ENCODE measurements around the gene PFN2.

Gene PFN2

GRCh38 chr3:149977386-149977785, 6.7 kb upstream of the PFN2 start:
- no peak for FAIRE-seq
- no peak for TF ChIP-seq POLR2A (IDR thresholded peaks at IDR 0.05; ENCODE audit: low read depth, low read length)
- no peak for DNase-seq (ENCODE audit: insufficient read length, low spot score)

DNA sequence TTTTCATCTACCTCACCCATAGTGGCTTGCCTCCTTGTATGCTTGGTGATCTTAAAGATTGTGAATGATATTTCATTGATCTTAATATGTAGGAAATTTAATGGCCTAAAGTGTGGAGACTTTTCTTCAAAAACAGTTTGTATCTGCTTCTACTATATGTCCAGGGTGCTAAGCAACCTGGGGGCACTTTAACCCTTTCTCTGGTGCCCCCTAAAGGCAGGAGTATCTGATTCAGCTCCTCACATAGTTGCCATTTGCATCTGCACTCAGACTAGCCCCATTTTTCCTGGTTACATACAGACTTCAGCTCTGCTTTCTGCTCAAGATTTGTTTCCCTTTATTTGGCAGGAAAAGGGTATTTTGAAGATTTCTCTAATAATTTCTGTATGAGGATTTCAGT, 5.2 kb upstream of the PFN2 start:
- DNase-seq (ENCODE audit: insufficient read length, low spot score) (no peak), FAIRE-seq (no peak)
- no peak for TF ChIP-seq POLR2A (IDR thresholded peaks at IDR 0.05; ENCODE audit: low read depth, low read length)

- FAIRE-seq (no peak), DNase-seq (ENCODE audit: insufficient read length, low spot score) (peak; percentile 34)
- no peak for TF ChIP-seq POLR2A (IDR thresholded peaks at IDR 0.05; ENCODE audit: low read depth, low read length)
These were observed 844 bp upstream of the PFN2 start for GRCh38 chr3:149971403-149972075.

- FAIRE-seq = peak; percentile 81
- no peak for TF ChIP-seq POLR2A (IDR thresholded peaks at IDR 0.05; ENCODE audit: low read depth, low read length)
- DNase-seq (ENCODE audit: insufficient read length, low spot score) = peak; percentile 17
These were observed 567 bp downstream of the PFN2 start for GRCh38 chr3:149969940-149970715.

DNA sequence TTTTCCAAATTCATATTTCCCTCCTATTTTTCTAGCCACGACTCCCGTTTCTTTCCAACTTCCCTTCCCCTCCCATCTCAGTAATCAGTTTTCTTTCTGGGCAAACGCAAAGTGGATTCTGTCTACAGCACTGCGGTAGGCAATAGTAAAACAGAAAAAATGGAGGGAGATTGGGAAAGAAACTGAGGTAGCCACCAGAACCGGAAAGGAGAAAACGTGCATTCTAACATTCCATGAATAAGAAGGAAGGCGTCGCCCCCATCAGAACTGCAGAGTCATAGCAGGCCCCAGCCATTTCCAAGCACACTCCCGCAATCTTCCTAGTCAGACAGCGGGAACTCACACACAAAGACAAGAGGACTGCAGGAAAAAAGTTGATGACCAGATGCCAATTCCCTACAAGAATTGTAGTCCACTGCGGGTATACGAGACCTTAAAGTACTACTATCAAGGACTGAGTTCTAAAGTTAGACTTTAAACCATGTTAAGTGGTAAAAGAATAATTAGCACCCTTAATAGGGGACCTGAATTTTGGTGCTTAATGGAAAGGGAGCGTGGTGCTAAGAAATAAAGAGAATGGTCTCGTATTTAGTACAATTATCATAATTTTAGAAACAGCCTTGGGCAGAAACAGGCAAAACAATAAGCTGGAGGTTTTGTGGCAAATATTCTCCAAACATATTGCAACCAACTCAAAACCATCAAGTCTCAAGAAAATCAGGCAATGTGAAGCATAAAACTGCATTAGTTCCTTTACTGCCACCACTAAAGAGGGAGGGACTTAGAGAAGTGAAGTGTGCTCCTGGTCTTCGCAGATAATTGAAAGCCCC, 1.4 kb downstream of the PFN2 start:
- FAIRE-seq (peak; percentile 92), DNase-seq (ENCODE audit: insufficient read length, low spot score) (peak; percentile 40)
- no peak; the same call in 1 of the 2 replicates for TF ChIP-seq POLR2A (IDR thresholded peaks at IDR 0.05; ENCODE audit: low read depth, low read length)

- no peak for DNase-seq (ENCODE audit: insufficient read length, low spot score)
- TF ChIP-seq POLR2A (IDR thresholded peaks at IDR 0.05; ENCODE audit: low read depth, low read length) = no peak
- FAIRE-seq = peak; percentile 81
These were observed 2.5 kb downstream of the PFN2 start for GRCh38 chr3:149968216-149968615.

GRCh38 chr3:149967086-149967685, 3.5 kb downstream of the PFN2 start:
- DNase-seq (ENCODE audit: insufficient read length, low spot score) (no peak), FAIRE-seq (peak; percentile 53)
- TF ChIP-seq POLR2A (IDR thresholded peaks at IDR 0.05; ENCODE audit: low read depth, low read length) = no peak

- TF ChIP-seq POLR2A (IDR thresholded peaks at IDR 0.05; ENCODE audit: low read depth, low read length) = no peak
- DNase-seq (ENCODE audit: insufficient read length, low spot score) (no peak), FAIRE-seq (peak; percentile 27)
These were observed 5.4 kb downstream of the PFN2 start for GRCh38 chr3:149965278-149965677.

DNA sequence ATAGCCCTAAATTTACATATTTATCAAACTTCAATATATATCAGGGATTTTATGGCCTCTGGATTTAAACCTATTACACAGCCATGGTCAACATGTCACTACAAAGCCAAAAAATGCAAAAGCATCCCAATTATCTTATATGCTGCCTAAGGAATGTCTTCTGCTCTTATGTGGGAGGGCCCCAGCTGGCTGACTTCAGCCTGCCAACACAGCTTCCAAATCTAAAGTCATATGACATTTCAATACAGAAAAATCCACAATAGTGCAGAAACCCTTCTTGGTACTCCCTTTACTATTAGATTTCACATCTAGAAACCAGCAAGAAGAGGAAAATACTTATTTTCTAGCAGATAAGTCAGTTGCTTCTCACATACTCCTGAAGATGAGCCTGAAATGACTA, 6.4 kb downstream of the PFN2 start:
- TF ChIP-seq POLR2A (IDR thresholded peaks at IDR 0.05; ENCODE audit: low read depth, low read length) = no peak
- FAIRE-seq (no peak), DNase-seq (ENCODE audit: insufficient read length, low spot score) (no peak)

DNA sequence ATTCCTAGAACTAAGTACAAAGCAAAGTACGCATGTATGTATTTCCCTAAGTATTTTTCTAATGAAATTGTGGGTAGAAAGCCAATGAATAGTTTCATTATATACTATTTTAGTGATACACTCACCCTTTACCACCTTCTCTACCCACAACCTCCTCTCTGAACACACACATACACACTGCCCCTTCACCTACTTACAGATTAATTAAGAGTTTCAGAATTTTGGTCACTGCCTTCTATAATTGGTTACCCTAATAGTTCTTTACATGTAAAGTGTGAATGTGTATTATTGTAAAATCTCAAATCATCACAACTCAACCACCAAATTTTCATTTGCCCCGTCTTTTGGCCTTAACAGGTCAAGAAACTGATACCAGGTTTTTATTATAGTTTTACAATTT, 7.2 kb downstream of the PFN2 start:
- DNase-seq (ENCODE audit: insufficient read length, low spot score) (no peak), FAIRE-seq (no peak)
- no peak for TF ChIP-seq POLR2A (IDR thresholded peaks at IDR 0.05; ENCODE audit: low read depth, low read length)

DNA sequence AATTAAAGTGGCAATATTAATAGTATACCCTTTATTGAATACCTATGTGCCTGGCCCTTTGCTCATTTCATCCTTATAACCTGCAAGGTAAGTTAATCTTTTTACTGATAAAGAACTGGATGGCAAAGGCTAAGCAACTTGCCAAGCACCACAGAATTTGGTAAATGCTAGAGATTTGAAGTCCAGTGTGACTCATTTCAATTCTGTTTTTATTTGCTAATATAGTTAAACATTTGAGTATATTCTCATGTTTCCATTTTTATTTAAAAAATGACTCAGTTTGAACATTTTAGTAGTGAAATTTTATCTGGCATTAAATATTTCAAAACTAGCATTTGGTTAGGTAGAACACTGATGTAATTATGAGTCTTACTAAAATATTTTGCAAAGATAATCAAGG, 11.3 kb downstream of the PFN2 start:
- FAIRE-seq (no peak), DNase-seq (ENCODE audit: insufficient read length, low spot score) (no peak)
- no peak for TF ChIP-seq POLR2A (IDR thresholded peaks at IDR 0.05; ENCODE audit: low read depth, low read length)

DNA sequence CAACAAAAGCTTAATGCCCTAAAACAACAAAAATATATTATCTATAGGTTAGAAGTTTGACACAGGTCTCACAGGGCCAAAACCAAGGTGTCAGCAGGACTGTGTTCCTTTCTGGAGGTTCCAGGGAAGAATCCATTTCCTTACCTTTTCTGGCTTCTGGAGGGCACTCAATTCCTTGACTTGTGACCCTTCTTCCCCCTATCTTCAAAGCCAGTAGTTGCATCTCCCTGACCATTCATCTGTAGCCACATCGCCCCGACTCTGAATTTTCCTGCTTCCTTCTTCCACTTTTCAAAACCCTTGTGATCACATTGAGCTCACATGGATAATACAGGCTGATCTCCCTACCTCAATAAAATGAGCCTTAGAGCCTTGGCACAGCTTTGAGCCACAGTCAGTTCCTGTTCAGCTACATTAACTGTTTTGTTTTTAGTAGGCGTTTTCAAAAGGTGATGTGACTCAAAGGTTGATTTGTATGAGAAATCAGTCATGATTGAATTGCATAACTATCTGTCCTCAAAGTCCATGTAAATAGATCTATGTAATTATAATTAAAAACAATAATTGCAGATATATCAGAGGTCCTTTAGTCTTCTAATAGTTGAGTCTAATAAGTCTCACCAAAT, 12.4 kb downstream of the PFN2 start:
- FAIRE-seq (peak; percentile 70), DNase-seq (ENCODE audit: insufficient read length, low spot score) (no peak)
- TF ChIP-seq POLR2A (IDR thresholded peaks at IDR 0.05; ENCODE audit: low read depth, low read length) = no peak

- FAIRE-seq (peak; percentile 72), DNase-seq (ENCODE audit: insufficient read length, low spot score) (no peak)
- TF ChIP-seq POLR2A (IDR thresholded peaks at IDR 0.05; ENCODE audit: low read depth, low read length) = no peak
These were observed 13.2 kb downstream of the PFN2 start for GRCh38 chr3:149957361-149958125.
